Liver (tissue), 9 donors: Measurements from ENCODE around the gene MROH8. TPM values are rescaled to one million over a fixed set of nuclear protein-coding genes. Genes with fewer than 3 reads are reported as not detected.

ENCODE experiments used
- DNase-seq: peaks from one replicate; pipeline ENCODE4 v3.0.0-alpha.2; 2017; ENCODE audit warnings: low spot score
- H3K27ac ChIP-seq, 2 donors: one replicate each; pipeline ENCODE4 v1.7.0; 2013; ENCODE audit warnings: inconsistent platforms in 2 of 2, low read length in 2 of 2, control low read depth in 1 of 2, low read depth in 1 of 2, mild to moderate bottlenecking in 1 of 2
- H3K27me3 ChIP-seq, 4 donors: one replicate each; pipeline versions ENCODE4 v1.6.1 to v1.7.0; 2013; ENCODE audit warnings: low read length in 3 of 4, inconsistent platforms in 1 of 4, mild to moderate bottlenecking in 1 of 4, moderate library complexity in 1 of 4; ENCODE audit not compliant: control insufficient read depth in 4 of 4, insufficient read depth in 4 of 4
- H3K36me3 ChIP-seq, 4 donors: one replicate each; pipeline versions ENCODE4 v1.6.1 to v1.7.0; 2013; ENCODE audit warnings: low read length in 3 of 4, mild to moderate bottlenecking in 3 of 4, low read depth in 1 of 4, moderate library complexity in 1 of 4; ENCODE audit not compliant: control insufficient read depth in 4 of 4, insufficient read depth in 3 of 4
- H3K4me1 ChIP-seq, 4 donors: one replicate each; pipeline versions ENCODE4 v1.6.1 to v1.7.0; 2013; ENCODE audit warnings: low read length in 3 of 4, mild to moderate bottlenecking in 3 of 4, moderate library complexity in 1 of 4; ENCODE audit not compliant: control insufficient read depth in 4 of 4, insufficient read depth in 4 of 4
- H3K4me3 ChIP-seq, 3 donors: one replicate each; pipeline versions ENCODE4 v1.6.1 to v1.7.0; 2013; ENCODE audit warnings: low read length in 3 of 3, control low read depth in 1 of 3, low read depth in 1 of 3, mild to moderate bottlenecking in 1 of 3
- H3K9ac ChIP-seq, 2 donors: one replicate each; pipeline ENCODE4 v1.7.0; 2013; ENCODE audit warnings: low read length in 2 of 2, mild to moderate bottlenecking in 2 of 2, moderate library complexity in 2 of 2, control low read depth in 1 of 2, low read depth in 1 of 2
- H3K9me3 ChIP-seq, 4 donors: one replicate each; pipeline versions ENCODE4 v1.6.1 to v1.7.0; 2013; ENCODE audit warnings: low read length in 3 of 4; ENCODE audit not compliant: control insufficient read depth in 4 of 4
- EGR1 ChIP-seq, 2 donors: IDR thresholded peaks; 2 replicates each; pipeline ENCODE4 v1.6.1; 2016 to 2018; ENCODE audit warnings: antibody characterized with exemption in 2 of 2, low read depth in 2 of 2
- FOXA1 ChIP-seq: IDR thresholded peaks from 2 replicates; pipeline ENCODE4 v1.6.1; 2016; ENCODE audit warnings: antibody characterized with exemption
- FOXA2 ChIP-seq: IDR thresholded peaks from 2 replicates; pipeline ENCODE4 v1.6.1; 2016; ENCODE audit warnings: antibody characterized with exemption
- GABPA ChIP-seq, 2 donors: IDR thresholded peaks in 1 of 2; conservative IDR thresholded peaks in 1 of 2; 2 replicates each; pipeline ENCODE4 v1.6.1; 2016; ENCODE audit warnings: antibody characterized with exemption in 2 of 2, mild to moderate bottlenecking in 1 of 2, moderate library complexity in 1 of 2
- HNF4G ChIP-seq: IDR thresholded peaks from 2 replicates; pipeline ENCODE4 v1.6.1; 2016; ENCODE audit warnings: antibody characterized with exemption
- JUND ChIP-seq, 2 donors: IDR thresholded peaks; 2 replicates each; pipeline ENCODE4 v1.6.1; 2016; ENCODE audit warnings: antibody characterized with exemption in 2 of 2
- NR2F2 ChIP-seq: IDR thresholded peaks from 2 replicates; pipeline ENCODE4 v1.6.1; 2016; ENCODE audit warnings: antibody characterized with exemption
- RAD21 ChIP-seq, 2 donors: IDR thresholded peaks; 2 replicates each; pipeline ENCODE4 v1.6.1; 2016; ENCODE audit warnings: antibody characterized with exemption in 2 of 2, mild to moderate bottlenecking in 2 of 2
- RXRA ChIP-seq, 2 donors: IDR thresholded peaks; 2 replicates each; pipeline ENCODE4 v1.6.1; 2017 to 2018; ENCODE audit warnings: antibody characterized with exemption in 2 of 2, mild to moderate bottlenecking in 1 of 2
- SP1 ChIP-seq: IDR thresholded peaks from 2 replicates; pipeline ENCODE4 v1.6.1; 2018; ENCODE audit warnings: antibody characterized with exemption, mild to moderate bottlenecking
- TAF1 ChIP-seq: conservative IDR thresholded peaks from 2 replicates; pipeline ENCODE4 v1.6.1; 2016; ENCODE audit warnings: antibody characterized with exemption, mild to moderate bottlenecking
- YY1 ChIP-seq: IDR thresholded peaks from 2 replicates; pipeline ENCODE4 v1.6.1; 2016; ENCODE audit warnings: antibody characterized with exemption, mild to moderate bottlenecking
- WGBS: extraction: QIAGEN DNeasy Blood & Tissue Kit; methylation state at CpG from one replicate; pipeline ENCODE4 v1.1.7; 2013; 5-methylcytosine and 5-hydroxymethylcytosine counted together
- polyA plus RNA-seq, 2 donors: library from polyadenylated mRNA; stranded (reverse) in 1 of 2; unstranded in 1 of 2; fragments of 200-250 nt in 1 of 2; fragments of >200 nt in 1 of 2; fragmentation: Nextera tagmentation in 1 of 2; extraction: Ambion mirVana in 1 of 2; gene quantifications; one replicate each; pipeline versions ENCODE4 v1.2.1 to v1.2.3, GENCODE V29; 2013 to 2015
- total RNA-seq, 2 donors: library from RNA; depleted of rRNA; stranded (reverse); fragments of >200 nt; gene quantifications; one replicate each; pipeline ENCODE4 v1.2.3, GENCODE V29; 2014
- TF ChIP-seq, protein P1 (sequence below): IDR thresholded peaks from 2 replicates; pipeline ENCODE4 v1.6.1; 2016; ENCODE audit warnings: antibody characterized with exemption
- TF ChIP-seq, protein P2 (sequence below): IDR thresholded peaks from 2 replicates; pipeline ENCODE4 v1.6.1; 2016; ENCODE audit warnings: antibody characterized with exemption
- TF ChIP-seq, protein P3 (sequence below): IDR thresholded peaks from 2 replicates; pipeline ENCODE4 v1.6.1; 2016; ENCODE audit warnings: antibody characterized with exemption, mild to moderate bottlenecking
- TF ChIP-seq, protein P4 (sequence below): fragments of 150-350 bp; IDR thresholded peaks from 2 replicates; pipeline ENCODE4 v1.5.1; 2017; ENCODE audit warnings: improper control_type of control experiment, low read depth, low read length; ENCODE audit not compliant: missing input control
- donor health status: healthy.
- donor health status: healthy.
- donor health status: healthy.
- donor health status: healthy.
- donor health status: healthy.

Gene MROH8
- total and polyA plus RNA-seq, 4 donors: 1.3 to 5.1 (median 2.0) TPM

DNA sequence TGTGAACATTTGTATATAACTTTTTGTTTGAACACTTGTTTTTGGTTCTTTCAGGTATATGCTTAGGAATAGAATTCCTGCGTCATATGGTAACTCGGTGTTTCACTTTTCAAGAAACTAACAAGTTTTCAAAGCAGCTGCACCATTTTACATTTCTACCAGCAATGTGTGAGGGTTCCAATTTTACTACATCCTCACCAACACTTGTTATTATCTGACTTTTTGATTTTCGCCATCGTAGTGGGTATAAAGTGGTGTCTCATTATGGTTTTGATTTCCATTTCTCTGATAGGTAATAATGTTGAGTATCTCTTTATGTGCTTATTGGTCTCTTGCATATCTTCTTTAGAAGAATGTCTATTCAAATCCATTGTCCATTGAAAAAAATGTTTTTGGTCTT, 39.6 kb upstream of the MROH8 start:
- no peak for TF ChIP-seq YY1
- TF ChIP-seq GABPA (IDR thresholded peaks at IDR 0.05 in 1 of 2, conservative IDR thresholded peaks at IDR 0.05 in 1 of 2): no peak
- no peak for TF ChIP-seq NR2F2
- TF ChIP-seq HNF4G: no peak
- TF ChIP-seq, protein P1, sequence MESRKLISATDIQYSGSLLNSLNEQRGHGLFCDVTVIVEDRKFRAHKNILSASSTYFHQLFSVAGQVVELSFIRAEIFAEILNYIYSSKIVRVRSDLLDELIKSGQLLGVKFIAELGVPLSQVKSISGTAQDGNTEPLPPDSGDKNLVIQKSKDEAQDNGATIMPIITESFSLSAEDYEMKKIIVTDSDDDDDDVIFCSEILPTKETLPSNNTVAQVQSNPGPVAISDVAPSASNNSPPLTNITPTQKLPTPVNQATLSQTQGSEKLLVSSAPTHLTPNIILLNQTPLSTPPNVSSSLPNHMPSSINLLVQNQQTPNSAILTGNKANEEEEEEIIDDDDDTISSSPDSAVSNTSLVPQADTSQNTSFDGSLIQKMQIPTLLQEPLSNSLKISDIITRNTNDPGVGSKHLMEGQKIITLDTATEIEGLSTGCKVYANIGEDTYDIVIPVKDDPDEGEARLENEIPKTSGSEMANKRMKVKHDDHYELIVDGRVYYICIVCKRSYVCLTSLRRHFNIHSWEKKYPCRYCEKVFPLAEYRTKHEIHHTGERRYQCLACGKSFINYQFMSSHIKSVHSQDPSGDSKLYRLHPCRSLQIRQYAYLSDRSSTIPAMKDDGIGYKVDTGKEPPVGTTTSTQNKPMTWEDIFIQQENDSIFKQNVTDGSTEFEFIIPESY: no peak
- TF ChIP-seq TAF1: no peak
- TF ChIP-seq, protein P2, sequence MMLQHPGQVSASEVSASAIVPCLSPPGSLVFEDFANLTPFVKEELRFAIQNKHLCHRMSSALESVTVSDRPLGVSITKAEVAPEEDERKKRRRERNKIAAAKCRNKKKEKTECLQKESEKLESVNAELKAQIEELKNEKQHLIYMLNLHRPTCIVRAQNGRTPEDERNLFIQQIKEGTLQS: no peak
- no peak for TF ChIP-seq FOXA1
- TF ChIP-seq RAD21 (IDR thresholded peaks at IDR 0.05): no peak
- TF ChIP-seq RXRA (IDR thresholded peaks at IDR 0.05): no peak
- TF ChIP-seq, protein P3, sequence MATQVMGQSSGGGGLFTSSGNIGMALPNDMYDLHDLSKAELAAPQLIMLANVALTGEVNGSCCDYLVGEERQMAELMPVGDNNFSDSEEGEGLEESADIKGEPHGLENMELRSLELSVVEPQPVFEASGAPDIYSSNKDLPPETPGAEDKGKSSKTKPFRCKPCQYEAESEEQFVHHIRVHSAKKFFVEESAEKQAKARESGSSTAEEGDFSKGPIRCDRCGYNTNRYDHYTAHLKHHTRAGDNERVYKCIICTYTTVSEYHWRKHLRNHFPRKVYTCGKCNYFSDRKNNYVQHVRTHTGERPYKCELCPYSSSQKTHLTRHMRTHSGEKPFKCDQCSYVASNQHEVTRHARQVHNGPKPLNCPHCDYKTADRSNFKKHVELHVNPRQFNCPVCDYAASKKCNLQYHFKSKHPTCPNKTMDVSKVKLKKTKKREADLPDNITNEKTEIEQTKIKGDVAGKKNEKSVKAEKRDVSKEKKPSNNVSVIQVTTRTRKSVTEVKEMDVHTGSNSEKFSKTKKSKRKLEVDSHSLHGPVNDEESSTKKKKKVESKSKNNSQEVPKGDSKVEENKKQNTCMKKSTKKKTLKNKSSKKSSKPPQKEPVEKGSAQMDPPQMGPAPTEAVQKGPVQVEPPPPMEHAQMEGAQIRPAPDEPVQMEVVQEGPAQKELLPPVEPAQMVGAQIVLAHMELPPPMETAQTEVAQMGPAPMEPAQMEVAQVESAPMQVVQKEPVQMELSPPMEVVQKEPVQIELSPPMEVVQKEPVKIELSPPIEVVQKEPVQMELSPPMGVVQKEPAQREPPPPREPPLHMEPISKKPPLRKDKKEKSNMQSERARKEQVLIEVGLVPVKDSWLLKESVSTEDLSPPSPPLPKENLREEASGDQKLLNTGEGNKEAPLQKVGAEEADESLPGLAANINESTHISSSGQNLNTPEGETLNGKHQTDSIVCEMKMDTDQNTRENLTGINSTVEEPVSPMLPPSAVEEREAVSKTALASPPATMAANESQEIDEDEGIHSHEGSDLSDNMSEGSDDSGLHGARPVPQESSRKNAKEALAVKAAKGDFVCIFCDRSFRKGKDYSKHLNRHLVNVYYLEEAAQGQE: no peak
- no peak for TF ChIP-seq FOXA2
- TF ChIP-seq, protein P4, sequence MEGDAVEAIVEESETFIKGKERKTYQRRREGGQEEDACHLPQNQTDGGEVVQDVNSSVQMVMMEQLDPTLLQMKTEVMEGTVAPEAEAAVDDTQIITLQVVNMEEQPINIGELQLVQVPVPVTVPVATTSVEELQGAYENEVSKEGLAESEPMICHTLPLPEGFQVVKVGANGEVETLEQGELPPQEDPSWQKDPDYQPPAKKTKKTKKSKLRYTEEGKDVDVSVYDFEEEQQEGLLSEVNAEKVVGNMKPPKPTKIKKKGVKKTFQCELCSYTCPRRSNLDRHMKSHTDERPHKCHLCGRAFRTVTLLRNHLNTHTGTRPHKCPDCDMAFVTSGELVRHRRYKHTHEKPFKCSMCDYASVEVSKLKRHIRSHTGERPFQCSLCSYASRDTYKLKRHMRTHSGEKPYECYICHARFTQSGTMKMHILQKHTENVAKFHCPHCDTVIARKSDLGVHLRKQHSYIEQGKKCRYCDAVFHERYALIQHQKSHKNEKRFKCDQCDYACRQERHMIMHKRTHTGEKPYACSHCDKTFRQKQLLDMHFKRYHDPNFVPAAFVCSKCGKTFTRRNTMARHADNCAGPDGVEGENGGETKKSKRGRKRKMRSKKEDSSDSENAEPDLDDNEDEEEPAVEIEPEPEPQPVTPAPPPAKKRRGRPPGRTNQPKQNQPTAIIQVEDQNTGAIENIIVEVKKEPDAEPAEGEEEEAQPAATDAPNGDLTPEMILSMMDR: no peak
- Histone ChIP-seq H3K9me3 (no peaks in the 10 kb centered on the region), H3K27ac (no peak overlapping the region), H3K4me1 (no peaks in the 10 kb centered on the region), H3K36me3 (peaks cover 9 to 38% (median 33%) of the 10 kb centered on the region in 4 donors), H3K4me3 (no peak overlapping the region), H3K9ac (no peak overlapping the region), H3K27me3 (no peaks in the 10 kb centered on the region)
- DNase-seq: no peak
- 97% methylated on average over 4 of the region's 4 CpGs for WGBS

DNA sequence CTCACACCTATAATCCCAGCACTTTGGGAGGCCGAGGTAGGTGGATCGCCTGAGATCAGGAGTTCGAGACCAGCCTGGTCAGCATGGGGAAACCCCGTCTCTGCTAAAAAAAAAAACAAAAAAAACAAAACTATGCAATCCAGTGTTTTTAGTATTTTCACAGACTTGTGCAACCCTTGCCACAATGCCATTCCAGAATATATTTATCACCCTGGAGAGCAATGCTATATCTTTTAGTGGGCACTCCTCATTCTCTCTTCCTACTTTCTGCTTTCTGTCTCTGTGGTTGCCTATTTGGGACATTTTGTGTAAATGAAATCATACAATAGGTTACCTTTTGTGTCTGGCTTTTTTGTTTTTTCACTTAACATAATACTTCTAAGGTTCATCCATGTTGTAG, 39.1 kb upstream of the MROH8 start:
- no peak overlapping the region for H3K9ac ChIP-seq
- no peaks in the 10 kb centered on the region for H3K27me3 ChIP-seq
- H3K36me3 ChIP-seq: peaks cover 9 to 38% (median 33%) of the 10 kb centered on the region in 4 donors
- H3K9me3 ChIP-seq: no peaks in the 10 kb centered on the region
- H3K4me1 ChIP-seq: no peaks in the 10 kb centered on the region
- DNase-seq: no peak
- no peak overlapping the region for H3K27ac ChIP-seq
- 98% methylated on average over 4 of the region's 4 CpGs for WGBS
- no peak overlapping the region for H3K4me3 ChIP-seq
- TF ChIP-seq YY1: no peak
- TF ChIP-seq, protein P3: no peak
- TF ChIP-seq RAD21 (IDR thresholded peaks at IDR 0.05): no peak
- no peak for TF ChIP-seq JUND (IDR thresholded peaks at IDR 0.05)
- TF ChIP-seq SP1: no peak
- TF ChIP-seq HNF4G: no peak
- TF ChIP-seq GABPA (IDR thresholded peaks at IDR 0.05 in 1 of 2, conservative IDR thresholded peaks at IDR 0.05 in 1 of 2): no peak
- no peak for TF ChIP-seq FOXA1
- no peak for TF ChIP-seq NR2F2
- TF ChIP-seq EGR1 (IDR thresholded peaks at IDR 0.05; ENCODE audit: low read depth in 2 of 2): no peak
- TF ChIP-seq, protein P4: no peak
- TF ChIP-seq, protein P1: no peak
